GM12878 (cell line): Measurements from ENCODE around the gene COTL1. TPM values are rescaled to one million over a fixed set of nuclear protein-coding genes. Genes with fewer than 3 reads are reported as not detected.
A peak's percentile ranks its signal among the peaks of the same experiment; 100 is the strongest.

Experiments used
- ATAC-seq: fragments of 200-7000 bp; cut with Tn5 transposase; 3 replicates; pipeline ENCODE4 v1.9.1; 2020; ENCODE audit warnings: mild to moderate bottlenecking, moderate library complexity
- BruUV-seq: library from RNA; stranded (reverse); fragments of 400-500 nt; replicated peaks from 2 replicates; lab custom pipeline; 2021; lab: Mats Ljungman, UMichigan
- CTCF ChIA-PET: fragments of 300-600 bp; sonication (Branson Sonifier 250); formaldehyde crosslinking; extraction: SDS; loops from one replicate; lab custom pipeline; 2021; ENCODE audit warnings: inconsistent platforms; lab: Yijun Ruan, JAX
- POLR2A ChIA-PET: fragments of 350-600 bp; formaldehyde crosslinking; extraction: SDS; loops from one replicate; lab custom pipeline; 2021; ENCODE audit warnings: inconsistent platforms; lab: Charles Lee
- RAD21 ChIA-PET: fragments of 300-600 bp; sonication (Branson Sonifier 250); formaldehyde crosslinking; loops from one replicate; lab custom pipeline; 2023; ENCODE audit warnings: antibody characterized with exemption; ENCODE audit not compliant: unreplicated experiment; lab: Charles Lee
- SMC1A ChIA-PET: fragments of 300-600 bp; sonication (Branson Sonifier 250); formaldehyde crosslinking; loops from one replicate; lab custom pipeline; 2023; ENCODE audit not compliant: unreplicated experiment, uncharacterized antibody; lab: Charles Lee
- DNase-seq: peaks from one replicate; pipeline ENCODE4 v3.0.0-alpha.2; 2011; ENCODE audit warnings: low read depth, low spot score
- FAIRE-seq: peaks from 3 replicates; lab custom pipeline; 2011; peaks lifted over from hg19 to GRCh38; lab: Jason Lieb, UNC
- H2AFZ ChIP-seq: 2 replicates; pipeline ENCODE4 v1.6.0; 2011; ENCODE audit warnings: low read depth, low read length, control low read depth; ENCODE audit not compliant: control insufficient read depth
- H3K27ac ChIP-seq: 2 replicates; pipeline ENCODE4 v1.5.1; 2011; ENCODE audit warnings: control low read depth; ENCODE audit not compliant: control insufficient read depth, insufficient read depth
- H3K27me3 ChIP-seq, 2 experiments: replicated peaks in 1 of 2; 2 replicates each; pipeline versions ENCODE4 v1.6.0 to v1.6.1; 2011; ENCODE audit warnings: low read length in 1 of 2; ENCODE audit not compliant: control insufficient read depth in 2 of 2, insufficient read depth in 2 of 2
- H3K36me3 ChIP-seq, 2 experiments: 2 replicates each; pipeline ENCODE4 v1.5.1; 2011; ENCODE audit warnings: low read length in 1 of 2; ENCODE audit not compliant: control insufficient read depth in 2 of 2, insufficient read depth in 2 of 2
- H3K4me1 ChIP-seq: 2 replicates; pipeline ENCODE4 v1.6.1; 2011; ENCODE audit warnings: mild to moderate bottlenecking, low read length, moderate library complexity, mixed read lengths; ENCODE audit not compliant: control insufficient read depth, insufficient read depth
- H3K4me2 ChIP-seq: 2 replicates; pipeline ENCODE4 v1.6.0; 2011; ENCODE audit warnings: control low read depth; ENCODE audit not compliant: control insufficient read depth, insufficient read depth
- H3K4me3 ChIP-seq: fragments of 200-600 bp; sonication (generic); 2 replicates; pipeline ENCODE4 v1.5.1; 2016
- H3K79me2 ChIP-seq: 2 replicates; pipeline ENCODE4 v1.6.0; 2011; ENCODE audit warnings: low read length; ENCODE audit not compliant: control insufficient read depth, insufficient read depth
- H3K9ac ChIP-seq: 2 replicates; pipeline ENCODE4 v1.8.0; 2011; ENCODE audit warnings: low read length, control low read depth, mixed read lengths; ENCODE audit not compliant: control insufficient read depth, insufficient read depth
- H3K9me3 ChIP-seq: replicated peaks from 3 replicates; pipeline ENCODE4 v1.5.1; 2011; ENCODE audit warnings: mild to moderate bottlenecking, low read length; ENCODE audit not compliant: control insufficient read depth, insufficient read depth
- H4K20me1 ChIP-seq: 2 replicates; pipeline ENCODE4 v1.6.0; 2011; ENCODE audit not compliant: control insufficient read depth, insufficient read depth
- BACH1 ChIP-seq: fragments of 450-650 bp; IDR thresholded peaks from 2 replicates; pipeline ENCODE4 v1.6.1; 2017; ENCODE audit warnings: mild to moderate bottlenecking, borderline replicate concordance
- CBFB ChIP-seq: IDR thresholded peaks from 2 replicates; pipeline ENCODE4 v1.6.1; 2016; ENCODE audit warnings: antibody characterized with exemption, low read depth
- CREM ChIP-seq: IDR thresholded peaks from 2 replicates; pipeline ENCODE4 v1.6.1; 2014; ENCODE audit warnings: antibody characterized with exemption, low read depth
- DPF2 ChIP-seq: fragments of 450-650 bp; IDR thresholded peaks from 2 replicates; pipeline ENCODE4 v1.6.1; 2017; ENCODE audit warnings: mild to moderate bottlenecking
- FOS ChIP-seq: IDR thresholded peaks from 3 replicates; pipeline ENCODE4 v1.6.1; 2011; ENCODE audit warnings: borderline replicate concordance; ENCODE audit not compliant: insufficient read length; ENCODE audit errors: extremely low read depth
- HDAC6 ChIP-seq: fragments of 200-600 bp; sonication (generic); IDR thresholded peaks from one replicate; pipeline ENCODE4 v1.8.0; 2017; ENCODE audit warnings: antibody characterized with exemption; ENCODE audit not compliant: unreplicated experiment
- HDGF ChIP-seq: fragments of 450-650 bp; IDR thresholded peaks from 2 replicates; pipeline ENCODE4 v1.6.1; 2016; ENCODE audit warnings: antibody characterized with exemption
- IRF4 ChIP-seq: IDR thresholded peaks from 2 replicates; pipeline ENCODE4 v1.6.1; 2011; ENCODE audit warnings: low read depth, low read length
- KLF5 ChIP-seq: fragments of 450-650 bp; IDR thresholded peaks from 2 replicates; pipeline ENCODE4 v1.6.1; 2014; ENCODE audit warnings: mild to moderate bottlenecking; ENCODE audit not compliant: partially characterized antibody
- MLLT1 ChIP-seq: fragments of 450-650 bp; IDR thresholded peaks from 2 replicates; pipeline ENCODE4 v1.6.1; 2016; ENCODE audit warnings: mild to moderate bottlenecking
- MTA3 ChIP-seq: IDR thresholded peaks from 2 replicates; pipeline ENCODE4 v1.6.1; 2012; ENCODE audit warnings: low read length, inconsistent platforms, borderline replicate concordance
- NFYA ChIP-seq: IDR thresholded peaks from 2 replicates; pipeline ENCODE4 v1.6.1; 2011; ENCODE audit warnings: low read depth, mild to moderate bottlenecking, low read length, improper control_type of control experiment, borderline replicate concordance
- POLR2AphosphoS5 ChIP-seq: IDR thresholded peaks from 2 replicates; pipeline ENCODE4 v1.6.1; 2011; ENCODE audit warnings: mild to moderate bottlenecking, low read length, inconsistent platforms
- POU2F2 ChIP-seq: IDR thresholded peaks from 3 replicates; pipeline ENCODE4 v1.6.1; 2011; ENCODE audit warnings: low read depth, mild to moderate bottlenecking, low read length, borderline replicate concordance
- RB1 ChIP-seq: fragments of 450-650 bp; formaldehyde crosslinking; IDR thresholded peaks from 2 replicates; pipeline ENCODE4 v1.6.1; 2017; ENCODE audit warnings: mild to moderate bottlenecking, borderline replicate concordance
- SMC3 ChIP-seq: IDR thresholded peaks from 2 replicates; pipeline ENCODE4 v1.6.1; 2011; ENCODE audit warnings: low read length, improper control_type of control experiment, borderline replicate concordance
- WGBS: methylation state at CpG from one replicate; pipeline ENCODE4 v1.1.6; 2016; ENCODE audit warnings: low lambda C conversion rate; ENCODE audit not compliant: insufficient replicate concordance, insufficient coverage; ENCODE audit errors: missing lambda C conversion rate; 5-methylcytosine and 5-hydroxymethylcytosine counted together
- in situ Hi-C: fragments of 300-500 bp; cut with MboI; formaldehyde crosslinking; loops from 9 replicates; pipeline ENCODE4 v1.14.3; 2018; ENCODE audit warnings: mixed read lengths
- intact Hi-C: fragments of 100-400 bp; cut with micrococcal nuclease; formaldehyde crosslinking; loops from one replicate; pipeline ENCODE4 v1.14.2; 2022; ENCODE audit not compliant: unreplicated experiment
- polyA plus RNA-seq, 11 experiments: library from polyadenylated mRNA; depleted of rRNA in 4 of 11; unstranded in 6 of 11; stranded (reverse) in 5 of 11; fragments of >200 nt; fragmentation: Nextera tagmentation in 4 of 11; fragmentation: Illumina TruSeq in 1 of 11; extraction: Ambion mirVana in 4 of 11; extraction: Trizol in 1 of 11; gene quantifications; 1 replicate in 1 of 11; 2 replicates in 10 of 11; pipeline versions ENCODE4 v1.2.1 to v1.2.3, GENCODE V29; 2011 to 2016; ENCODE audit warnings: inconsistent platforms in 2 of 11, missing spikeins in 2 of 11, low read depth in 1 of 11
- total RNA-seq, 4 experiments: library from RNA; depleted of rRNA in 3 of 4; stranded (reverse); fragments of >200 nt in 3 of 4; fragmentation: Illumina TruSeq in 1 of 4; extraction: Trizol in 1 of 4; gene quantifications; 2 replicates each; pipeline versions ENCODE4 v1.2.1 to v1.2.3, GENCODE V29; 2013 to 2021
- TF ChIP-seq, protein P1 (sequence below): fragments of 450-650 bp; IDR thresholded peaks from 2 replicates; pipeline ENCODE4 v1.6.1; 2014; ENCODE audit warnings: mild to moderate bottlenecking
- TF ChIP-seq, protein P2 (sequence below): IDR thresholded peaks from 2 replicates; pipeline ENCODE4 v1.6.1; 2012; ENCODE audit warnings: low read depth, low read length, improper control_type of control experiment

Gene COTL1
- total and polyA plus RNA-seq, 10 of the 15 experiments (the other 5 are each of a cell fraction or from before 2014, with no cell fraction given), result 140 to 894 (median 330) TPM

DNA sequence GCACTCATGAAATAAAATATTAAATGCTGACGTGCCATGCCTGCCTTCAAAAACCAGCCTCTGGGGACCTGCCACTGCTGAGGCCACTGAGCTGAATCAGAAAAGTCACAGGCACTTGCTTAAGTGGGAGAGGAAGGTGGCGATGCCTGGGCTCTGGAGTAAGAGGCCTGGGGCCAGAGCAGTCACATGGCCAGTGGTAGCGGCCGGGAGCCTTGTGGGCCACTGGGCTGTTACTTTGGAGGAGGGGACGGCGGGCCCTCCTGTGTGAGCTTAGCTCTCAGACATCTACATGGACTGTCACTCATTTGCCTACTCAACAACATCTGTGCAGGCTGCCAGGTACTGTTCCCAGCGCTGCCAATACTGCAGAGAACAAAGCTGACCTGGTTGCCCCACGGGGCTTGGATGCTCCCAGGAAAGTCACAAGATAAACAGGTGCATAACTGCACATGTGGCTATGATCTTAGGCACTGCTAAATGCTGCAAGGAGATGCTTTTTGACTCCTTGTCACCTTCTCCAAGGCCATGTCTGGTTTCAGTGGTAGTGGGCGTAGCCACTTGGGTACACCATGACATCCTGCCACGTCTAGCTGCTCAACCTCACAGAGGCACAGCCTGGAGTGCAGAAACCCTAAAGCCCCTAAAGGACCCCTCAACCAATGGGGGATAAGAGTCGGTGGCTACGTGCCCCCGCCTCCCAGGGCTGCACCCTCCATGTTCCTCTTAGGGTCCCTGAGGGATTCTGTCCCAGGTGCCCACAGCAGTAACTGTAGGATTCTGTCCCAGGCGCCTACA is 11.6 kb downstream of the COTL1 start:
- WGBS, result 35% methylated on average over 14 of the region's 14 CpGs
- FAIRE-seq, result peak; percentile 82
- H3K36me3 ChIP-seq, result peaks cover 10% of the 10 kb centered on the region in 2 experiments; a peak in 3 of 4 replicates
- RAD21 ChIA-PET, result interaction anchor here (0.8 to 13.6 kb wide), 6 partner anchors 9 to 92 kb away, joined by 3 to 224 read pairs (median 16); partner anchors contain the start of gene COTL1
- H3K27me3 ChIP-seq, result no peaks in the 10 kb centered on the region
- ATAC-seq, result peak; percentile 14
- H3K9ac ChIP-seq, result peak overlapping the region; percentile 55; the same call in 1 of the 2 replicates
- no peak for DNase-seq
- H3K4me2 ChIP-seq, result peak overlapping the region; percentile 92
- peak overlapping the region; percentile 63 for H3K27ac ChIP-seq
- H2AFZ ChIP-seq, result no peak overlapping the region
- peaks cover 95% of the 10 kb centered on the region for H3K79me2 ChIP-seq
- H3K4me3 ChIP-seq, result peak overlapping the region; percentile 43
- SMC1A ChIA-PET, result interaction anchor here (0.9 to 13.9 kb wide), 8 partner anchors 9 to 951 kb away, joined by 3 to 229 read pairs (median 4); partner anchors contain the start of gene COTL1
- H4K20me1 ChIP-seq, result no peaks in the 10 kb centered on the region
- CTCF ChIA-PET, result interaction anchor here (1.1 to 2.7 kb wide), 4 partner anchors 10 to 120 kb away, joined by 5 to 10 read pairs (median 8); no protein-coding TSS in a partner anchor
- POLR2A ChIA-PET, result interaction anchor here (0.5 to 16.2 kb wide), 7 partner anchors 9 to 92 kb away, joined by 3 to 214 read pairs (median 4); partner anchors contain the start of gene COTL1
- in situ Hi-C loops (loop anchor here (10.0 to 25.0 kb wide), 2 partner anchors 651 to 956 kb away; partner anchors contain the start of gene OSGIN1), intact Hi-C loops (no loop called here)
- H3K9me3 ChIP-seq, result peaks cover 11% of the 10 kb centered on the region; the same call in 2 of the 3 replicates
- BruUV-seq, result no TSS peak
- peaks cover 74% of the 10 kb centered on the region for H3K4me1 ChIP-seq
- TF ChIP-seq POLR2AphosphoS5, result no peak
- no peak for TF ChIP-seq RB1
- TF ChIP-seq, protein P1, sequence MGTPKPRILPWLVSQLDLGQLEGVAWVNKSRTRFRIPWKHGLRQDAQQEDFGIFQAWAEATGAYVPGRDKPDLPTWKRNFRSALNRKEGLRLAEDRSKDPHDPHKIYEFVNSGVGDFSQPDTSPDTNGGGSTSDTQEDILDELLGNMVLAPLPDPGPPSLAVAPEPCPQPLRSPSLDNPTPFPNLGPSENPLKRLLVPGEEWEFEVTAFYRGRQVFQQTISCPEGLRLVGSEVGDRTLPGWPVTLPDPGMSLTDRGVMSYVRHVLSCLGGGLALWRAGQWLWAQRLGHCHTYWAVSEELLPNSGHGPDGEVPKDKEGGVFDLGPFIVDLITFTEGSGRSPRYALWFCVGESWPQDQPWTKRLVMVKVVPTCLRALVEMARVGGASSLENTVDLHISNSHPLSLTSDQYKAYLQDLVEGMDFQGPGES, result no peak
- TF ChIP-seq KLF5, result no peak
- no peak for TF ChIP-seq CBFB
- TF ChIP-seq MLLT1, result no peak
- TF ChIP-seq DPF2, result 0 out of 2 replicates have a peak, but pooled peaks have one; percentile 27
- TF ChIP-seq, protein P2, sequence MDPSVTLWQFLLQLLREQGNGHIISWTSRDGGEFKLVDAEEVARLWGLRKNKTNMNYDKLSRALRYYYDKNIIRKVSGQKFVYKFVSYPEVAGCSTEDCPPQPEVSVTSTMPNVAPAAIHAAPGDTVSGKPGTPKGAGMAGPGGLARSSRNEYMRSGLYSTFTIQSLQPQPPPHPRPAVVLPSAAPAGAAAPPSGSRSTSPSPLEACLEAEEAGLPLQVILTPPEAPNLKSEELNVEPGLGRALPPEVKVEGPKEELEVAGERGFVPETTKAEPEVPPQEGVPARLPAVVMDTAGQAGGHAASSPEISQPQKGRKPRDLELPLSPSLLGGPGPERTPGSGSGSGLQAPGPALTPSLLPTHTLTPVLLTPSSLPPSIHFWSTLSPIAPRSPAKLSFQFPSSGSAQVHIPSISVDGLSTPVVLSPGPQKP, result no peak
- no peak for TF ChIP-seq FOS
- peak; percentile 38; the same call in 1 of the 2 replicates for TF ChIP-seq HDGF
- no peak for TF ChIP-seq NFYA
- TF ChIP-seq POU2F2, result no peak
- peak; percentile 31; the same call in 1 of the 2 replicates for TF ChIP-seq BACH1
- TF ChIP-seq CREM, result no peak
- TF ChIP-seq IRF4, result 0 out of 2 replicates have a peak, but pooled peaks have one; percentile 34
- no peak for TF ChIP-seq MTA3
- TF ChIP-seq SMC3, result no peak
- TF ChIP-seq HDAC6, result no peak
